MM.1S (cell line): Measurements from ENCODE around the gene LAGE3.

Source experiments
- EZH2 ChIP-seq: fragments of 300-600 bp; sonication (generic); optimal IDR thresholded peaks from 2 replicates; pipeline ENCODE3; 2017; ENCODE audit warnings: low read depth, mild to moderate bottlenecking, antibody characterized with exemption, low read length, mixed read lengths
- EZH2phosphoT487 ChIP-seq: fragments of 300-600 bp; sonication (generic); IDR thresholded peaks from 2 replicates; pipeline ENCODE4 v1.6.1; 2018; ENCODE audit warnings: antibody characterized with exemption, low read length
- TF ChIP-seq, protein P1 (sequence below): fragments of 300-600 bp; sonication (generic); IDR thresholded peaks from 2 replicates; pipeline ENCODE4 v1.5.1; 2016; ENCODE audit warnings: antibody characterized with exemption, low read length, mixed read lengths

DNA sequence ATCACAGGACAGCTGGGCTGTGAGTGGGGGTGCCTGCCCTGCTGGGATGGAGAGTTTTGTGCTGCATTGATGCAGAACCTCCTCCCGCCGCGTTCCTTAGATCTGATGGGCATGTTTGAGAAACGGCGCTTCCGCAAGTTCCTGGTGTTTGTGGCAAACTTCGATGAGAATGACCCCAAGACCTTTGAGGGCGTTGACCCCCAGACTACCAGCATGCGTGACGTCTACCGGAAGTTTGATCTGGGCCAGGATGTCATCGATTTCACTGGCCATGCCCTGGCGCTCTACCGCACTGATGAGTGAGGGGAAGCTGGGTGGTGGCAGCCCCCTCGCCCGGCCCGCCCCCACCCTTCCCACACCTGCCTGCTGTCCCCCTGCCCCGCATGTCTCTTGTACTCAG, 39.2 kb downstream of the LAGE3 start:
- TF ChIP-seq, protein P1, sequence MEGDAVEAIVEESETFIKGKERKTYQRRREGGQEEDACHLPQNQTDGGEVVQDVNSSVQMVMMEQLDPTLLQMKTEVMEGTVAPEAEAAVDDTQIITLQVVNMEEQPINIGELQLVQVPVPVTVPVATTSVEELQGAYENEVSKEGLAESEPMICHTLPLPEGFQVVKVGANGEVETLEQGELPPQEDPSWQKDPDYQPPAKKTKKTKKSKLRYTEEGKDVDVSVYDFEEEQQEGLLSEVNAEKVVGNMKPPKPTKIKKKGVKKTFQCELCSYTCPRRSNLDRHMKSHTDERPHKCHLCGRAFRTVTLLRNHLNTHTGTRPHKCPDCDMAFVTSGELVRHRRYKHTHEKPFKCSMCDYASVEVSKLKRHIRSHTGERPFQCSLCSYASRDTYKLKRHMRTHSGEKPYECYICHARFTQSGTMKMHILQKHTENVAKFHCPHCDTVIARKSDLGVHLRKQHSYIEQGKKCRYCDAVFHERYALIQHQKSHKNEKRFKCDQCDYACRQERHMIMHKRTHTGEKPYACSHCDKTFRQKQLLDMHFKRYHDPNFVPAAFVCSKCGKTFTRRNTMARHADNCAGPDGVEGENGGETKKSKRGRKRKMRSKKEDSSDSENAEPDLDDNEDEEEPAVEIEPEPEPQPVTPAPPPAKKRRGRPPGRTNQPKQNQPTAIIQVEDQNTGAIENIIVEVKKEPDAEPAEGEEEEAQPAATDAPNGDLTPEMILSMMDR = no peak
- no peak for TF ChIP-seq EZH2
- TF ChIP-seq EZH2phosphoT487 = no peak
